OCI-LY1 (cell line): ENCODE data around the gene MAN1A2.

Source experiments
- CTCF ChIP-seq: fragments of 200-600 bp; sonication (generic), shearing (Covaris generic); IDR thresholded peaks from 2 replicates; pipeline ENCODE4 v1.5.1; 2017; ENCODE audit warnings: mild to moderate bottlenecking, antibody characterized with exemption, low read length, moderate library complexity, mixed read lengths
- EZH2 ChIP-seq: fragments of 200-600 bp; sonication (generic), shearing (Covaris generic); IDR thresholded peaks from 2 replicates; pipeline ENCODE4 v1.8.0; 2017; ENCODE audit warnings: borderline replicate concordance, mixed run types, mild to moderate bottlenecking, antibody characterized with exemption, low read length, moderate library complexity, mixed read lengths

- TF ChIP-seq EZH2 (no peak), CTCF (no peak)
These were observed 1.7 kb upstream of the MAN1A2 start for GRCh38 chr1:117365350-117366176.
